IMR-90 (cell line): ENCODE results near the gene KIF21A.

Experiments
- CTCF ChIP-seq: conservative IDR thresholded peaks from 2 replicates; pipeline ENCODE4 v1.5.1; 2012; ENCODE audit warnings: mild to moderate bottlenecking, low read depth, low read length, improper control_type of control experiment
- FOS ChIP-seq: fragments of 150-350 bp; IDR thresholded peaks from 2 replicates; pipeline ENCODE4 v1.6.1; 2016; ENCODE audit warnings: low read depth, low read length
- RFX5 ChIP-seq: IDR thresholded peaks from 2 replicates; pipeline ENCODE4 v1.8.0; 2012; ENCODE audit warnings: low read depth, mild to moderate bottlenecking, low read length, moderate library complexity

DNA sequence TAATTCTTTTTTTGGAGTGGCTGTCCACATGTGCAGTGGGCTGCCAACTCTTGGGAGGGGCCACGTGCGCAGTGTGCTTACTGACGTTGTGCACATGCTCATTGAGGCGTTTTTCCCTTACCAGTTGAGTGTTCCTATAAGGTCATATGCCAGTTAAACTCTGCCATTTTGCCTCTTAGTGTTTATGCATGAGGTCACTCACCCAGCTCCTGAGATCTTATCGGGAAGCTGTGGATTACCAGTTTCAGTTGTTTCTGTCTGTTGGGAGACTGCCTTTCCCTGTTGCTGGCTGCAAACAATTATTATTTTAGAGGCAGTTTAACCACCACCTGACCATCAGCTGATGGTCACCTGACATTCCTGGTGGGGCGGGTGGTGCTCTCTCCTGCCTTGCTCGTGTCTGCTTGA is 16.1 kb upstream of the KIF21A start:
- no peak for TF ChIP-seq CTCF
- no peak for TF ChIP-seq FOS
- no peak for TF ChIP-seq RFX5
